ENCODE measurements around the gene SNX6.

- TF ChIP-seq POLR2A (IDR thresholded peaks at IDR 0.05; ENCODE audit: low read depth, low read length) (no peak), POLR2AphosphoS5 (IDR thresholded peaks at IDR 0.05; ENCODE audit: low read depth, low read length) (no peak)
Measured at GRCh38 chr14:34668111-34668510, 38.2 kb upstream of the SNX6 start.
